Stimulated activated CD8-positive, alpha-beta memory T cell treated with anti-CD3 and anti-CD28 coated beads, Interleukin-12 subunit alpha, Interleukin-12 subunit beta, amount 100 ng/mL, for 24 hours (primary cell): Measurements from ENCODE around the gene CC2D2A.

Experiments used
- DNase-seq: peaks from one replicate; pipeline ENCODE4 v3.0.0-alpha.2; 2020; ENCODE audit errors: extremely low read depth

CC2D2A gene

GRCh38 chr4:15466596-15466995 lies 3.1 kb upstream of the CC2D2A start:
- no peak for DNase-seq

GRCh38 chr4:15470128-15470475 lies 420 bp downstream of the CC2D2A start:
- DNase-seq = no peak

GRCh38 chr4:15476396-15476795 lies 6.7 kb downstream of the CC2D2A start:
- no peak for DNase-seq

DNA sequence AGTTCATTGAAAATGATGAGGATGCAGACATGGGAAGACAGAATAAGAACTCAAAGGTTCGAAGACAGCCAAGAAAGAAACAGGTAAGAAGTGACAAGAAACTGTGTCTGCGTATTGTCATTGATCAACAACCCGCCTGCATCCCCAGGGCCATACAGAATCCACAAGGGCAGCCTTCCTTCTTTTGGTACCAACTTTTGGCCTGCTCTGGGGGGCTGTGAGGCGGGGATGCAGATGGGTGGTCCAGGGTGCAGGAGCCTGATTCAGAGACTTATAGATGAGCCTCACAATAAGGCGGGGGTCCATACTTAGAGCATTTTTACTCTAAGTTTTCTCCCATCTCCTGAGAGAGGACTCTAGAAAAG lies 9.0 kb downstream of the CC2D2A start:
- DNase-seq = no peak

DNA sequence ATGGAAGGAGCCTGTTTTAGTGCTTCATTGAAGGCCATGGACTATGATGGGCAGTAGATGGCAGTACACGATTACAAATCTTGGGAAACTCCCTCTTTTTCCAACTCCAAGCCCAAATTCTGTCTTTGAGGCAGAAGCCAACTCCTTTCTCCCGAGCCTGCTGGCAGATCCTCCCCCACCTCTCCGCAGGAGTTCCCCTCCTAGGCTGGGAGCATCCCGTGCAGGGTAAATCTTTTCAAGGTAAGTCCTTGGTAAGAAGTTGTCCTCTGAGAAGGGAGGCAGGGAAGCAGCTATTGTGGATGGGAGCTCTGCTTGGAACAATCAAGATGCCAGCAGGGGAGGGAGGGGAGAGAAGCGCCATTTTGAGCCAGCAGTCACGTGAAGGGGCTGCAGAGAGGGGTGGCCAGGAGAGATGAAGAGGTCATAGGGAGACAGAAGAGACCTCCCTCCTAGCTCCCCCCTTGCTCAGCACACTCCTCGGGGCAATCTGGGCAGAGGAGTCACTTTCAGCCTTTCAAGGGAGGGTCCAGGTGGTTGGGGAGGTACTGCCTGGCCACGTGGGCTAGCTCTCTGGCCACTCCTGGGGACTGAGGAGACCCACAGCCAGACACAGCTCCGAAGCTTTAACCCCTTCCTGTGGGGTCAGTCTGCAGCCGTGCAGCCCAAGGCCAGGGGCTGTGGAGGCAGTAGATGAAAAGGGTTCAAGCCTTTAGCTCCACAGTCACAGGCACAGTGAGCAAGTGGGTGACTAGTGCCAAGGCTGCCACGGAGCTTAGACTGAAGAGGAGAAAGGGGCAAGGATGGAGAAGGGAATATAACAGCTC lies 9.6 kb downstream of the CC2D2A start:
- DNase-seq = no peak

DNA sequence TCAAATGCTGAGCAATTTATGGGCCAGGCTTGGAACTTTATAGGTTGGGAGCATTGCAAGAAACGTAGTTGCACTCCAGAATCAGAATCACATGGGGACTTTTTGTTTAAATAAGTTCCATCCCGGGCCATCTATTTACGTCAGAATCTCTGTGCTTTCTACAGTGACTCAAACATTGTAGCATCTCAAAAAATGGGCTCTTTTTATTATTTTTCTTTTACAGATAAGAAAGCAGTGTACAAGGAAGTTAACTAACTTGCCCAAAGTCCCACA lies 10.2 kb downstream of the CC2D2A start:
- no peak for DNase-seq

DNA sequence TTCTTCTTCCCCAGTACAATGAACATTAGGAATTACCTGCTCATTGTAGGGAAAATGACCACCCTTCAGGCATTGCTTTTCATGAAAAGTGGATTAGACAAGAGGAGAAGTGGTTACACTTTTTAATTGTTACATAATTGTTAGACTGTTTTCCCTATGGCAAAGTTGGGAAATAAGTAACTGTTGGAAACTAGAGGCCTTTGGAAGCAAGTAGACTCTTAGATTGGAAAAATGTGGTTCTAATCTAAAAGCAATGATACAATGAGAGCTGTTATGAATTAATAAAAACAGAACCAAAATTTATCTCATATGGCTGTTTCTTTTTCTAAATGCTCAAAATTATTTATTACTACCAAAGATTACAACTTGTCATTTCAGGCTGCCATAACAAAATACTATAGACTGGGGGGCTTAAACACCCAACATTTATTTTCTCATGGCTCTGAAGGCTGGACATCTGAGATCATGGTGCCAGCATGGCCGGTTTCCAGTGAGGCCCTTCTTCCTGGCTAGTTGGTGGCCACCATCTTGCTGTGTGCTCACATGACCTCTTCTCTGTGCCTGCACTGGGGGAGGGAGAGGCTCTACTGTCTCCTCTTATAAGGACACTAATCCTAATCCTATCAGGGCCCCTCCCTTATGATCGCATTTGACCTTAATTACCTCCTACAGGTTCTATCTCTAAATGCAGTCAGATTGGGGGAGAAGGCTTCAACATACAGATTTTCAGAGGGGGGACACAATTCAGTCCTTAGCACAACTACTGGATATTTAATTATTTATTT lies 12.5 kb downstream of the CC2D2A start:
- DNase-seq = no peak

DNA sequence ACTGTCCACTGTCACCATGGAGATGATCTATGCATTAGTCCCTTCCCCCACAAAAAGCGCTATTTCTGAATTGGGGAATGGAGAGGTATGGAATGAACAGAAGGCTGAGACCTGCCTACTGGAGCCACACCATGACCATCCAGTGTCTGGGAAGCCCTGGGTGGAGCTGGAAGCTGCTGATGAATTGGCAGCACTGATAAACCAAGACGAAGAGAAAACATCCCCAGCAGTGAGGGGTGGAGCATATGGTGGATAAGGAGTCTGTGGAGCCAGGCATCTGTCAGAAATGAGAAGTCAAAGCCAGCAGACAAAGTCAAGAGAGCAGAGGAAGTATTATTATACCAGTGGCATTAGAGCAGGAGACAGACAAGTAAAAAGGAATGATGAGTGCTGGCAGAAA lies 13.2 kb downstream of the CC2D2A start:
- DNase-seq = no peak

DNA sequence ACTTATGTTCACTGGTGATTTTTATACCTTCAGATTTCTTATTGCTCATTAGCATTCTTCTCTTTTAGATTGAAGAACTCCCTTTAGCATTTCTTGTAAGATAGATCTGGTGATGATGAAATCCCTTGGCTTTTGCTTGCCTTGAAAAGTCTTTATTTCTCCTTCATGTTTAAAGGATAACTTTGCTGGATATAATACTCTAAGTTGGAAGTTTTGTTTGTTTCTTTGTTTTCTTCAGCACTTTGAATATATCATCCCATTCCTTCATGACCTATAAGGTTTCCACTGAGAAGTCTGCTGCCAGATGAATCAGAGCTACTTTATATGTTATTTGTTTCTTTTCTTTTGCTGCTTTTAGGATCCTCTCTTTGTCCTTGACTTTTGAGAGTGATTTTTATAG lies 18.5 kb downstream of the CC2D2A start:
- no peak for DNase-seq

DNA sequence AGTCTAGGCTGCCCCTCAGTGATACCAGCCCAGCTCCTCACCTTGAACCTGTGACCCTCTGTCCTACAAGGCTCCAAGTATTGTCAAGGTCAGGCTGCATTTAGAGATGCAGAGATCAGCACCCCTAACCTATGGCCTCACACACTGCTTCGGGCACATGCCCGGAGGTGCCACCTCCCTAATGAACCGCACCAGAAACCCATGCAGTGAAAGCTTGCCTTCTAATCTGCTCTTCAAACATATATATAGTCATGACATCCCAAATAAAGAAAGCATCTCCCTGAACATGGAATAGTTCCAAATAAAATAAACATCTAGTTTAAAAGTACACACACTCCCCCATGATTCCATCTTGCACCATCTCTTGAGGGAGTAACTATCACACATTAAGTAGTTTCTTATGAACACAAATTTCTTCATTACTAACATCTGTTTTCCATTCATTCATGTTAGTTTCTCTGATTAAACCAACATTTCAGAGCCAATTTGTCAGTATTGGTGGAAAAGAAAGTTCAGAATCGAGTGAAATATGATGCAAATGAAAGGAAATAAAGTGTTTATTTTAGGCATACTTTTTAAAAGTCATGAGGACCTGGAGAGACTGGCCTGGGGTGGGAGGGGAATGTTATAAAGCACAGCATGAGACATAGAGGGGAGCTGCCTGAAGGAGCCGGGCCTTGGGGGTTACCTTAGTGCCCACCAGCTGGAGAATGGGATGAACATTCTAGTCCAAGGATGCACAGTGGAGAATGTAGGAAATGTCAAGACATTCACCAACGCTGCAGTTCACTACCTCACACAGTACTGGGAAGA lies 19.2 kb downstream of the CC2D2A start:
- no peak for DNase-seq

DNA sequence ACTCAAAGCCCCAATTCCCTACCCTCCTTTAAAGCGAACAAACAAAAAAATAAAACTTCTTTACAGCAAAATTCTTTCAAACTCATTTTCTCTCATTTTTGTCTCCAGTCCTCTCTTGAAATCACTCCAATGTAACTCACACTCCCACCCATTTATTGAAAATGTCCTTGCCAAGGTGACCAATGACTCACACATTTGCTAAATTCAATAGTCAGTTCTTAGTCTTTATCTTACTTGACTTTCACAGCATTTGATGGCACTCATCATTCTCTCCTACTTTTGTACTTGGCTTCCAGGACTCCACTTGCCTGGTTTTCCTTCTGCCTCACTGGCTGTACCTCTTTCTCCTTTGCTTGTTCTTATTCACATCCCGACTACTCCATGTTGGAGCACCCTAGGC lies 19.9 kb downstream of the CC2D2A start:
- no peak for DNase-seq

DNA sequence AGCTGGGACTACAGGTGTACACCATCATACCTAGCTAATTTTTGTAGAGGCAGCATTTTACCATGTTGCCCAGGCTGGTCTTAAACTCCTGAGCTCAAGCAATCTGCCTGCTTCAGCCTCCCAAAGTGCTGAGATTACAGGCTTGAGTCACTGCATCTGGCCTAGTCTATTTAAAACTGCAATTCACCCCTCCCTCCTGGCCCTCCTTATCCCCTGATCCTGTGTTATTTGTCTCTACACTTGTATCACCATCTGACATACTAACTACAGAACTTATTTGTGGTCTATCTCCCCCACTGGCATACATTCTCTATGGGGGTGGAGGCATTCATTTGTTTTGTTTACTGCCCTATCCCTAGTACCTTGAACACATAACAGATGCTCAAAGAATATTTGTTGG lies 23.7 kb downstream of the CC2D2A start:
- no peak for DNase-seq

DNA sequence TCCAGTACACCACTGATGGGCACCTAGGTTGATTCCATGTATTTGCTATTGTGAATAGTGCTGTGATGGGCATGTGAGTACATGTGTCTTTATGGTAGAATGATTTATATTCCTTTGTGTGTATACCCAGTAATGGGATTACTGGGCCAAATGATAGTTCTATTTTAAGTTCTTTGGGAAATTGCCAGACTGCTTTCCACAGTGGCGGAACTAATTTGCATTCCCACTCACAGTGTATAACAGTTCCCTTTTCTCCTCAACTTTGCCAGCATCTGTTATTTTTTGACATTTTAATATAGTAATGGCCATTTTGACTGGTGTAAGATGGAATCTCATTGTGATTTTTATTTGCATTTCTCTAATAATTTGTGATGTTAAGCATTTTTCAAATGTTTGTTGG lies 25.9 kb downstream of the CC2D2A start:
- DNase-seq = no peak

GRCh38 chr4:15498356-15498755 lies 28.7 kb downstream of the CC2D2A start:
- DNase-seq = no peak

GRCh38 chr4:15500701-15501100 lies 31.0 kb downstream of the CC2D2A start:
- DNase-seq = no peak

GRCh38 chr4:15501941-15502340 lies 32.3 kb downstream of the CC2D2A start:
- DNase-seq = no peak

DNA sequence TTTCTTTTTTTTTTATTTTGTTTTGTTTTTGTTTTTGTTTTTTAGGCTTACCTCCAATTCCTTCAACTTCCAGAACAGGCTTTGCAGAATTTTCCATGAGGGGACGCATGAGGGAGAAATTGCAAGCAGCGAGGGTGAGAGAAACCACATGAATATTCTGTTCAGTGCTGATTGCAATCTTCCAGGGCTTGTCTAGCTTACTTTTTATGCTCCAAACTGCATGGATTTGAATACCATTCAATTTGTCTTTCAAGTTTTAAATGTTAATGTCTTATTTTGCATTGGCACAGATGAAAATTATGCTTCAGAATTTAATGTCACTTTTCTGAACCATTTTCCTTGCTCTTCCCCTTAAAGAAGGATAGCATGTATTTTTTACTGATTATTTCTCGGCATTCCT lies 32.7 kb downstream of the CC2D2A start:
- no peak for DNase-seq

- DNase-seq = no peak
Observed at GRCh38 chr4:15504041-15504440, 34.4 kb downstream of the CC2D2A start.

DNA sequence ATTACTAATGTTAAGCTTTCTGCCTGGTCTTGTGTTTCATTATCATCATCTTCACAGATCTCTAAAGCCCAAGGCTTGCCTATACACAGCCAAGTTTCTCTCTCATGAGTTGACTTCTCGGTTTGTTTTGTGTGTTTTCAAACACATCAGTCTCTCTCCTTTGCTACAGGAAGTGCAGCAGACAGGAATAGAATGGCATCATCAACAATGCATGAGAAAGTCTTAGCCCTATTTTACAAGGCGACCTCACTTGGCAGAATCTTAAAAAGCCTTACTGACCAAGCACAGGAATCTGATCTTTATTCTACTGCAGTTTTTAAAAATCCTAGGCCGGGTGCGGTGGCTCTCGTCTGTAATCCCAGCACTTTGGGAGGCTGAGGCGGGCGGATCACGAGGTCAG lies 36.8 kb downstream of the CC2D2A start:
- no peak for DNase-seq

DNA sequence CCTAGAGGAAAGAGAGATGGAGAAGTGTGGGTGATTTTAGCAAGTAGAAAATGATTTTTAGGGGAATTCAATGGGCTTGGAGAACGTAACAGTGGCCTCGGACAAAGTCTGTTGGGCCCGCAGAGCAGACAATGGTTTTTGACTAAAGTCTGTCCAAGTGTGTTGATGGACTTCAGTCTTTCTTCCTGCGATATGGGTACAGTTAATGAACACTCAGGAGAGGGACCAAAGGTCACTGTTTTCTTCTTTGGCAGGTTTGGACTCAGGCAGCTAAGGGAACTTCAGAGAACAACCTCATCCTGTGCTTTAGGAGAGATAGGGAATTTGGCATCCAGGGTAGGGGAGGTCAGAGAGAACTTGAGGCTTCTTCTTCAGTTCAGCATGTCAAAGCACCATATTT lies 38.0 kb downstream of the CC2D2A start:
- DNase-seq = no peak

DNA sequence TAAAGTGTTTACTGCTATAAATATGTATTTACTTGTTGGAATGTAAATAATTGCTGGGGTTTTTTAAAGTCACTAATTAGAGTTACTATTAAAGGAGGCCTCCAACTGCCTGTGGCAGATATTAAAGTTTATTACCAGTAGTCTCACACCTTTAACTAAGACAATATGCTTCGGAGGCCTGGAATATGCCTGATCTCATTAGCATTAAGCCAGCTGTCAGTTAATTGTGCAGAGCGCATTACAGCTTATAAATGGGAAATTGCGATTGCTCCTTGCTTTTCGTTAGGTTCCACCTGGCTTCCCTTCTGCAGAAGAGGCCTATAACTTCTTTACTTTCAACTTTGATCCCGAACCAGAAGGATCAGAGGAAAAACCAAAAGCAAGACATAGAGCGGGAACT lies 41.3 kb downstream of the CC2D2A start:
- DNase-seq = no peak

GRCh38 chr4:15513545-15513944 lies 43.9 kb downstream of the CC2D2A start:
- no peak for DNase-seq

DNA sequence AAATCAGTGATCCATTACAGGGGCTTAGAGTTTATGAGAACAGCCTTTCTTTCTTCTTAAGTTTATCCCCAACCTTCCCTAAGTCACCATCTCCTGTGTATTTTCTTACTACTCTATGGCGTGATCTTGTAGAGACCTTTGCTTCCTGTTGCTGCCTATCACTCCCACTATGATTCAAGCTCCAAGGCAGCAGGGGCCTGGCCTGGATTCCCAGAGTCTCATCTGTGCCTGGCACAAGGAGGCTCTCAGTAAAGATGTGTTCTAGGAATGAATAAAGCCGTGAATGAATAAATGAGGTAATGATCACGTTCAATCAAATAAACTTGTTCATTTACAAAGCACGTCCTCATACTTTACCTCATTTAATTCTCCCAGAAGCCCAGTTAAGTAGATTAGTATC lies 45.4 kb downstream of the CC2D2A start:
- DNase-seq = no peak
